Skeletal muscle tissue (tissue), 4 donors: ENCODE results near the gene LTC4S. TPM values are rescaled to one million over a fixed set of nuclear protein-coding genes. Genes with fewer than 3 reads are reported as not detected.
A peak's percentile ranks its signal among the peaks of the same experiment; 100 is the strongest.

Experiments
- H3K27ac ChIP-seq: one replicate; pipeline ENCODE4 v1.7.0; 2013; ENCODE audit warnings: mild to moderate bottlenecking, low read depth, low read length, inconsistent platforms
- H3K27me3 ChIP-seq, 3 donors: one replicate each; pipeline ENCODE4 v1.7.0; 2013; ENCODE audit warnings: low read length in 3 of 3; ENCODE audit not compliant: control insufficient read depth in 3 of 3, insufficient read depth in 3 of 3
- H3K36me3 ChIP-seq, 3 donors: one replicate each; pipeline ENCODE4 v1.7.0; 2013; ENCODE audit warnings: low read length in 3 of 3; ENCODE audit not compliant: control insufficient read depth in 3 of 3, insufficient read depth in 3 of 3
- H3K4me1 ChIP-seq, 3 donors: one replicate each; pipeline ENCODE4 v1.7.0; 2013; ENCODE audit warnings: low read length in 3 of 3, mild to moderate bottlenecking in 3 of 3; ENCODE audit not compliant: control insufficient read depth in 3 of 3, insufficient read depth in 3 of 3
- H3K4me3 ChIP-seq, 3 donors: one replicate each; pipeline ENCODE4 v1.7.0; 2013; ENCODE audit warnings: low read length in 3 of 3
- H3K9ac ChIP-seq, 3 donors: one replicate each; pipeline ENCODE4 v1.7.0; 2013; ENCODE audit warnings: low read length in 3 of 3, mild to moderate bottlenecking in 3 of 3, moderate library complexity in 2 of 3, low read depth in 1 of 3
- H3K9me3 ChIP-seq, 3 donors: one replicate each; pipeline ENCODE4 v1.7.0; 2013; ENCODE audit warnings: low read length in 3 of 3; ENCODE audit not compliant: control insufficient read depth in 3 of 3
- total RNA-seq: library from RNA; depleted of rRNA; stranded (reverse); fragments of >200 nt; gene quantifications from one replicate; pipeline ENCODE4 v1.2.3, GENCODE V29; 2014
- donor health status: Osteomylitis.

LTC4S gene
- total RNA-seq, 1 donor from 2014 or later: 3.7 TPM

GRCh38 chr5:179798771-179799643 is 5.2 kb downstream of the LTC4S start:
- H3K4me1 ChIP-seq: peaks cover 22 to 52% (median 47%) of the 10 kb centered on the region in 3 donors
- H3K9me3 ChIP-seq: no peaks in the 10 kb centered on the region

GRCh38 chr5:179799644-179799973 is 5.8 kb downstream of the LTC4S start:
- H3K9me3 ChIP-seq: no peaks in the 10 kb centered on the region
- no peak overlapping the region for H3K9ac ChIP-seq
- peaks cover 29 to 32% (median 29%) of the 10 kb centered on the region in 3 donors for H3K36me3 ChIP-seq
- peaks cover 16 to 52% (median 47%) of the 10 kb centered on the region in 3 donors for H3K4me1 ChIP-seq
- H3K27me3 ChIP-seq: no peaks in the 10 kb centered on the region
- H3K4me3 ChIP-seq: no peak overlapping the region
- H3K27ac ChIP-seq: no peak overlapping the region

More at GRCh38 chr5:179798771-179799643, 5.2 kb downstream of the LTC4S start:
- Histone ChIP-seq H3K27ac (no peak overlapping the region), H3K9ac (peak overlapping the region in 1 of 3 donors; percentile 25), H3K4me3 (no peak overlapping the region), H3K36me3 (peaks cover 29 to 32% (median 29%) of the 10 kb centered on the region in 3 donors), H3K27me3 (no peaks in the 10 kb centered on the region)

- Histone ChIP-seq H3K36me3 (peaks cover 29 to 32% (median 29%) of the 10 kb centered on the region in 3 donors), H3K27me3 (no peaks in the 10 kb centered on the region)
Measured at GRCh38 chr5:179800071-179800695, 6.4 kb downstream of the LTC4S start.

GRCh38 chr5:179800696-179801201 is 7.0 kb downstream of the LTC4S start:
- Histone ChIP-seq H3K9ac (no peak overlapping the region), H3K9me3 (no peaks in the 10 kb centered on the region), H3K27me3 (no peaks in the 10 kb centered on the region), H3K27ac (no peak overlapping the region), H3K4me3 (no peak overlapping the region), H3K4me1 (peaks cover 26 to 51% (median 46%) of the 10 kb centered on the region in 3 donors), H3K36me3 (peaks cover 29 to 32% (median 29%) of the 10 kb centered on the region in 3 donors)

More at GRCh38 chr5:179800071-179800695, 6.4 kb downstream of the LTC4S start:
- Histone ChIP-seq H3K9ac (no peak overlapping the region), H3K4me1 (peaks cover 21 to 52% (median 48%) of the 10 kb centered on the region in 3 donors), H3K27ac (no peak overlapping the region), H3K4me3 (no peak overlapping the region), H3K9me3 (no peaks in the 10 kb centered on the region)

GRCh38 chr5:179801304-179802206 is 7.8 kb downstream of the LTC4S start:
- Histone ChIP-seq H3K36me3 (peaks cover 29 to 32% (median 29%) of the 10 kb centered on the region in 3 donors), H3K9me3 (no peaks in the 10 kb centered on the region), H3K4me1 (peaks cover 21 to 46% (median 42%) of the 10 kb centered on the region in 3 donors), H3K9ac (no peak overlapping the region), H3K4me3 (no peak overlapping the region), H3K27me3 (no peaks in the 10 kb centered on the region), H3K27ac (no peak overlapping the region)

- H3K36me3 ChIP-seq: peaks cover 24 to 28% (median 24%) of the 10 kb centered on the region in 3 donors
- no peaks in the 10 kb centered on the region for H3K9me3 ChIP-seq
- H3K27me3 ChIP-seq: no peaks in the 10 kb centered on the region
- no peak overlapping the region for H3K4me3 ChIP-seq
- peaks cover 17 to 39% (median 36%) of the 10 kb centered on the region in 3 donors for H3K4me1 ChIP-seq
- no peak overlapping the region for H3K27ac ChIP-seq
- peak overlapping the region in 1 of 3 donors; percentile 50 for H3K9ac ChIP-seq
Measured at GRCh38 chr5:179802207-179802883, 8.6 kb downstream of the LTC4S start.

GRCh38 chr5:179802950-179803562 is 9.3 kb downstream of the LTC4S start:
- no peaks in the 10 kb centered on the region for H3K9me3 ChIP-seq
- H3K4me1 ChIP-seq: peaks cover 17 to 39% (median 36%) of the 10 kb centered on the region in 3 donors
- no peak overlapping the region for H3K27ac ChIP-seq
- no peak overlapping the region for H3K4me3 ChIP-seq
- no peaks in the 10 kb centered on the region for H3K27me3 ChIP-seq
- peaks cover 20 to 26% (median 21%) of the 10 kb centered on the region in 3 donors for H3K36me3 ChIP-seq
- H3K9ac ChIP-seq: peak overlapping the region in 1 of 3 donors; percentile 50

- no peaks in the 10 kb centered on the region for H3K9me3 ChIP-seq
- no peak overlapping the region for H3K4me3 ChIP-seq
- H3K27me3 ChIP-seq: no peaks in the 10 kb centered on the region
- no peak overlapping the region for H3K27ac ChIP-seq
- H3K4me1 ChIP-seq: peaks cover 17 to 39% (median 36%) of the 10 kb centered on the region in 3 donors
- H3K9ac ChIP-seq: peak overlapping the region in 2 of 3 donors; percentile 43 to 83
- peaks cover 12 to 19% (median 13%) of the 10 kb centered on the region in 3 donors for H3K36me3 ChIP-seq
Measured at GRCh38 chr5:179803651-179804554, 10.1 kb downstream of the LTC4S start.
